ENCODE results near the gene CSN1S1. TPM values are rescaled to one million over a fixed set of nuclear protein-coding genes. Genes with fewer than 3 reads are reported as not detected.
"Not testable (repeated sequence)": the region's sequence is repeated elsewhere in the genome, so short reads cannot be mapped to it uniquely, and the experiment has no call there.

The CSN1S1 gene, protein sequence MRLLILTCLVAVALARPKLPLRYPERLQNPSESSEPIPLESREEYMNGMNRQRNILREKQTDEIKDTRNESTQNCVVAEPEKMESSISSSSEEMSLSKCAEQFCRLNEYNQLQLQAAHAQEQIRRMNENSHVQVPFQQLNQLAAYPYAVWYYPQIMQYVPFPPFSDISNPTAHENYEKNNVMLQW
- not detected in 2 replicates for total RNA-seq

DNA sequence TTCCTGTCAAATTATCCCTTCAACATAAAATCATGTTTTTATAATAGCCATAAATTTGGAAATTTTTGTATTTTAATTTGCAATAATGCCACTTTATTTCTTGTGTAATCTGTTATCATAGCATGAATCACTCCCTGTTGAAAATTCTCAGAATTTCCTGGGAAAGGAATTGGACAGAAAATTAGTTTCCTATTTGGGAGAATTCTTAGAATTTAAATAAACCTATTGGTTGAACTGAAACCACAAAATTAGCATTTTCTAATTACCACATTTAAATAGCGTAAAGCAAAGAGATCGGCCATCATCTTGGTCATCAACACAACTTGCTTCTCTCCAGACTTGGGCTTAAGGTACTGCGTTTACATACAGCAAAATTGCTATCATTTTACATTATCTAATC is at the start of gene CSN1S1:
Gene CSN1S1, plus strand, starts transcription at position 301 of the 400 bp plus-strand sequence. CDS start 1,488 bp downstream, outside the sequence.
- no peak within 1 kb of the TSS for H3K27ac Mint-ChIP-seq
- no peak for DNase-seq (ENCODE audit: low spot score)
- no peaks in the 10 kb centered on the region for H3K4me1 Mint-ChIP-seq (ENCODE audit: low read depth)
- peaks cover 3% of the 10 kb centered on the region for H3K27me3 Mint-ChIP-seq (ENCODE audit: low read depth)
- intact Hi-C loops (cut with micrococcal nuclease), result no loop called here
- H3K36me3 Mint-ChIP-seq (ENCODE audit: low read depth), result no peaks in the 10 kb centered on the region
- no peak within 1 kb of the TSS for H3K4me3 Mint-ChIP-seq (ENCODE audit: low read depth)
- no peaks in the 10 kb centered on the region for H3K9me3 Mint-ChIP-seq

DNA sequence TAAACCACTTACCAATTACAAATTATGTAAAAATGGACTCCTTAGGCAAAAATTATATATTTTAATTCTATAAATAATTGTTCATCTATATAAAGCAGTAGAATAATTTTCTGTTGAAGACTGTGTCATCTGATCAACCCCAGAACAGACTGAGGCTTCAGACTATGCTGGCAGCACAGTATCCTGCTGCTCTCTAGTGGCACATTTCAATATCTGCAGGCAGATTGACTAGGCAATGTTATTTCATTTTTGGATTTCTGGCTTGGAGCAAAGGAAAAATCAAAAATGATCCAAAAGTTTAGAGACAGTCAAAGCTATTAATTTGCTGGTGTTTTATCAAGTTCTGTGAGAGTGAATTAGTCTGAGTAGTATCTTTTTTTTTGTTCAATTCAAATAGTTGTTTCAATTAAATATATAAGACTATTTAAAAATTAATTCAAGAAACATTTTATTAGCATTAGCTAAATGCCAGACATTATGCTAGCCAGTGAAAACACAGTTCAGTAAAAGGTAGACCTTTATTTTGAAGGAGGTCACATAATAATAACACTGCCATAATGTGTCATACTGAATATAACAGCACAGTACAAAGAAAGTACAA is 49.6 kb upstream of the CSN1S1 start:
- Mint-ChIP-seq H3K4me3 (ENCODE audit: low read depth) (no peak overlapping the region), H3K4me1 (ENCODE audit: low read depth) (no peaks in the 10 kb centered on the region), H3K27me3 (ENCODE audit: low read depth) (no peaks in the 10 kb centered on the region), H3K36me3 (ENCODE audit: low read depth) (no peaks in the 10 kb centered on the region), H3K27ac (no peak overlapping the region), H3K9me3 (no peaks in the 10 kb centered on the region)
- intact Hi-C loops (cut with micrococcal nuclease), result loop anchor here (1.0 kb wide), 1 partner anchor 192 kb away; no protein-coding TSS in a partner anchor
- DNase-seq (ENCODE audit: low spot score), result no peak

DNA sequence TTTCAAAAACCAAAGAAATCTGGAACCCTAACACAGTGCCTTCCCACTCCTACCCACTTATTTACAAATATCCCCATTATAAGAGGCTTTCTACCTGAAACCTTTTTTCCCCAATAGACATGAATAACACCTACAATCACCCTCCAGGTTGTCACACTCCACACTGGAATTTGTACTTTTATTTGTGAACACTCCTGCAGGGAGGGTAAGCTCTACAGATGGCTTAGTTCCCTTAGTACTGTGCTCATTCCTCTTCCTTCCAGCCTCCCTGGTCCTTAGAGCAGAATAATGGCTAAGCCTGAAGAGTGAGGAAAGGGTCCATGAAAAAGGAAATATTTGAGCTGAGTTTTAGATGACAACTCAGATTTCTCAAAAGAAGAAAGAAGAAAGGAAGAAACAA is 48.7 kb upstream of the CSN1S1 start:
- intact Hi-C loops (cut with micrococcal nuclease), result no loop called here
- Mint-ChIP-seq H3K4me1 (ENCODE audit: low read depth) (no peaks in the 10 kb centered on the region), H3K27me3 (ENCODE audit: low read depth) (no peaks in the 10 kb centered on the region), H3K36me3 (ENCODE audit: low read depth) (no peaks in the 10 kb centered on the region), H3K27ac (no peak overlapping the region), H3K9me3 (no peaks in the 10 kb centered on the region), H3K4me3 (ENCODE audit: low read depth) (no peak overlapping the region)
- no peak for DNase-seq (ENCODE audit: low spot score)

DNA sequence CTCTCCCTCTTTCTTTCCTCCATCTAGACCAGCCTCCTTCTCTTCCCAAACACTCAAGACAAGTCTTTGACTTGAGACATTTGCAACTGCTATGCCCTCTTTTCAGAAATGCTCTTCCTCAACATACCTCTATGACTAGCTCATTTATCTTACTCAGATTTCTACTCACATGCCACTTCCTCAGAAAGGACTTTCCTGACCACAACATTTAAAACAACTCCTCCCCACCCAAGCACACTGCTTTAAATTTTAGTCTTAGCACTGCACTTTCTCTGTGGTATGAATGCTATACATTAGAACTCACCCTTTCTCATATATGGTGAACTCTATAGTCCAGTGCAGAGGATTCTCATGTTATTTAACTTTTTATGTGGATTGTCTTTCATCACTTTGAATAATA is 42.5 kb upstream of the CSN1S1 start:
- Mint-ChIP-seq H3K4me1 (ENCODE audit: low read depth) (peaks cover 4% of the 10 kb centered on the region), H3K27ac (no peak overlapping the region), H3K27me3 (ENCODE audit: low read depth) (no peaks in the 10 kb centered on the region), H3K4me3 (ENCODE audit: low read depth) (no peak overlapping the region), H3K36me3 (ENCODE audit: low read depth) (no peaks in the 10 kb centered on the region), H3K9me3 (no peaks in the 10 kb centered on the region)
- intact Hi-C loops (cut with micrococcal nuclease), result no loop called here
- DNase-seq (ENCODE audit: low spot score), result no peak

DNA sequence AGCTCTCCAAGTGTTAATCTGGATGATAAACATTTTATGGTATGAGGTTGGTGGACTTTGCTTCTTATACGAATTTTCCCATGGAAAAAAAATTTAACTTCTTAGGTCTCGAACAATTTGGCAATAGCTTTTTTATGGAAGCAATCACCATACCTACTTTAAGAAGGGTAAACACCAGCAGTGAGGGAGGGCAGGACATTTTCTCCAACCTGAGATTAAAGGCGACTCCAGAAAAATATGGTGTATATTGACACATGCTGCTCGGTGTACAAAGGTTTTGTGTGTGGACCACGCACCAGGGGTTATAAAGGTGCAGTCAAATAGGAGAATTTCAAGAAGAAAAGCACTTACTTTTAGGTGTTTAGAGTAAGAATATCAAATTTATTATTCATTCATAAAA is 36.7 kb upstream of the CSN1S1 start:
- intact Hi-C loops (cut with micrococcal nuclease), result no loop called here
- H3K36me3 Mint-ChIP-seq (ENCODE audit: low read depth), result no peaks in the 10 kb centered on the region
- H3K27ac Mint-ChIP-seq, result no peak overlapping the region
- H3K4me1 Mint-ChIP-seq (ENCODE audit: low read depth), result no peaks in the 10 kb centered on the region
- no peak for DNase-seq (ENCODE audit: low spot score)
- no peaks in the 10 kb centered on the region for H3K9me3 Mint-ChIP-seq
- H3K4me3 Mint-ChIP-seq (ENCODE audit: low read depth), result no peak overlapping the region
- H3K27me3 Mint-ChIP-seq (ENCODE audit: low read depth), result peaks cover 1% of the 10 kb centered on the region

DNA sequence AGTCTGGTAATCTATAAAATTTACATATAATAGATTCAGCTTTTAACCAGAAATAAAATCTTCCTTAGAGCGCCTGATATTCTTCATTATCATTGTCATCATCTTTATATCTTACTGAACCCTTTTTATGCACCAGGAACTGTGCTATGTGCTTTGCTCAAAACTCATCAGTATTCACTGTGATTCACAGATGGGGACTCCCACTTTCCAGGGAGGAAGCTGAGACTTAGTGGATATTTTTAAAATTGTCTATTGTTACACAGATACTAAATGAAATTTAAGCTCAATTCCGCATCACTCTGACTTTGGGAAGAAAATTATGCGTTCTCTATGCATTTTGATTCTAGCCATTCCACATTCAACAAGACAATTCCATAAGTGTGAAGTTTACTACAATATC is 36.1 kb upstream of the CSN1S1 start:
- H3K27ac Mint-ChIP-seq, result no peak overlapping the region
- H3K36me3 Mint-ChIP-seq (ENCODE audit: low read depth), result no peaks in the 10 kb centered on the region
- H3K27me3 Mint-ChIP-seq (ENCODE audit: low read depth), result peaks cover 1% of the 10 kb centered on the region
- no peak for DNase-seq (ENCODE audit: low spot score)
- no peaks in the 10 kb centered on the region for H3K4me1 Mint-ChIP-seq (ENCODE audit: low read depth)
- intact Hi-C loops (cut with micrococcal nuclease), result loop anchor here (5.0 kb wide), 1 partner anchor 288 kb away; no protein-coding TSS in a partner anchor
- no peak overlapping the region for H3K4me3 Mint-ChIP-seq (ENCODE audit: low read depth)
- H3K9me3 Mint-ChIP-seq, result no peaks in the 10 kb centered on the region

DNA sequence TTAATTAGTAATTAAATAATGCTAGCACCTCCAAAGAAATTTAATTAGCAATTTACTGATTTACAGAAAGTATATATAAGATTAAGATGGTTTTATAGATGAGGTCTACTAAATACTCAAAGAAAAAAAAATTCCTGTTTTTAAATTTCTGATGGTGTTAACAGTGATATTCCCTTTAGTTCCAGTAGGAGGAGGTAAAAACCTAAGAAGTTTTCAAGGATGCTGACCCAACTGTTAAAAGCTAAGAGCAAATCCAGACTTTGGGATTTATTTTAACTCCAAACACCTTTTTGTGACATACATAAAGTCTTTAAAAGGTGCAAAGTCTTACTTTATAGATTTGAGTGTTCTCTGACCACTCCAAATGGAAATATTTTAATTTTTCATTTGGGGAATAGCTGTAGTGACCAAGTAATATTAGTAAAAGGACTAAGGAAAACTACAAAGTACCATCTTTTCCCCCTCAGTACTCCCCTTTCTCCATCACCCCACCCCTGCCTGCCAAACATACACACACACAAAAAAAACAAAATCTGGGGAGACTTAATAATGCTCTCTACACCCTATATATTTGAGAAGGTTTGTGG is 34.2 kb upstream of the CSN1S1 start:
- H3K4me3 Mint-ChIP-seq (ENCODE audit: low read depth), result no peak overlapping the region
- no peaks in the 10 kb centered on the region for H3K9me3 Mint-ChIP-seq
- DNase-seq (ENCODE audit: low spot score), result no peak
- no peaks in the 10 kb centered on the region for H3K4me1 Mint-ChIP-seq (ENCODE audit: low read depth)
- no peak overlapping the region for H3K27ac Mint-ChIP-seq
- intact Hi-C loops (cut with micrococcal nuclease), result loop anchor here (5.0 kb wide), 1 partner anchor 286 kb away; no protein-coding TSS in a partner anchor
- peaks cover 1% of the 10 kb centered on the region for H3K27me3 Mint-ChIP-seq (ENCODE audit: low read depth)
- H3K36me3 Mint-ChIP-seq (ENCODE audit: low read depth), result no peaks in the 10 kb centered on the region

DNA sequence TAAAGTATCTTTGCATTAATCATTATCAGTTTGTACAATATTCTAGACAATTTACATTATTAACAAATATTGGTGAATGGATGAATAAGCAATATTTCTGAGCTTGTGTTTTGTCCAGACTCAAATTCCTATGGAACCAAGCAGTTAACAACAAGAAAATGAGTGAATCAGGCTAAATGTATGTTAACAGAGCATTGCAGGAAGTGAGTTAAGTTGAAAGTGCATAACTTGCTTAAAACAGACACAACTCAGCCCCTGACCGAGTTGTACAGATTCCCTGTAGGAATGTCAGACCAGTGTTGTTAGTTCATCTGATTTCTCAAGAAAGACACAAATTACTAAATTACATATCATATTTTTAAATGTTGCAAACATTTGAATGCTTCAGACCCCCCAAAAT is 23.7 kb upstream of the CSN1S1 start:
- DNase-seq (ENCODE audit: low spot score), result no peak
- H3K9me3 Mint-ChIP-seq, result no peaks in the 10 kb centered on the region
- intact Hi-C loops (cut with micrococcal nuclease), result no loop called here
- no peaks in the 10 kb centered on the region for H3K36me3 Mint-ChIP-seq (ENCODE audit: low read depth)
- no peak overlapping the region for H3K4me3 Mint-ChIP-seq (ENCODE audit: low read depth)
- H3K4me1 Mint-ChIP-seq (ENCODE audit: low read depth), result peaks cover 5% of the 10 kb centered on the region
- no peak overlapping the region for H3K27ac Mint-ChIP-seq
- H3K27me3 Mint-ChIP-seq (ENCODE audit: low read depth), result peaks cover 3% of the 10 kb centered on the region

DNA sequence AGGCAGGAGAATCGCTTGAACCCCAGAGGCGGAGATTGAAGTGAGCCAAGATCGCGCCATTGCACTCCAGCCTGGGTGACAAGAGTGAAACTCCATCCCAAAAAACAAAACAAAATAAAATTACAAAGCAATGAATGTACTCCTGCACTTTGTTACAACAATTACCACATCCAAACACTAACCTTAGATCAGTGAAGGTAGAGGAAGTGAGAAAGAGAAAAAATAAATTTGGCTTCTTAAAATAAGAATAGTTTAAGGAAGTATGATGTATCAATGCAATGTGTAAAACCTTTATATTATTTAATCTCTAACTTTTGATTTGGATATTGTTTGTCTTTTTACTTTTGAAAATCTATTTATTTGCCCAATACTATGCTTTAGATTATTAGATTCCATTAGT is 21.7 kb upstream of the CSN1S1 start:
- Mint-ChIP-seq H3K9me3 (no peaks in the 10 kb centered on the region), H3K4me1 (ENCODE audit: low read depth) (peaks cover 5% of the 10 kb centered on the region), H3K36me3 (ENCODE audit: low read depth) (no peaks in the 10 kb centered on the region), H3K27ac (no peak overlapping the region), H3K4me3 (ENCODE audit: low read depth) (no peak overlapping the region), H3K27me3 (ENCODE audit: low read depth) (peaks cover 3% of the 10 kb centered on the region)
- no peak for DNase-seq (ENCODE audit: low spot score)
- intact Hi-C loops (cut with micrococcal nuclease), result no loop called here

DNA sequence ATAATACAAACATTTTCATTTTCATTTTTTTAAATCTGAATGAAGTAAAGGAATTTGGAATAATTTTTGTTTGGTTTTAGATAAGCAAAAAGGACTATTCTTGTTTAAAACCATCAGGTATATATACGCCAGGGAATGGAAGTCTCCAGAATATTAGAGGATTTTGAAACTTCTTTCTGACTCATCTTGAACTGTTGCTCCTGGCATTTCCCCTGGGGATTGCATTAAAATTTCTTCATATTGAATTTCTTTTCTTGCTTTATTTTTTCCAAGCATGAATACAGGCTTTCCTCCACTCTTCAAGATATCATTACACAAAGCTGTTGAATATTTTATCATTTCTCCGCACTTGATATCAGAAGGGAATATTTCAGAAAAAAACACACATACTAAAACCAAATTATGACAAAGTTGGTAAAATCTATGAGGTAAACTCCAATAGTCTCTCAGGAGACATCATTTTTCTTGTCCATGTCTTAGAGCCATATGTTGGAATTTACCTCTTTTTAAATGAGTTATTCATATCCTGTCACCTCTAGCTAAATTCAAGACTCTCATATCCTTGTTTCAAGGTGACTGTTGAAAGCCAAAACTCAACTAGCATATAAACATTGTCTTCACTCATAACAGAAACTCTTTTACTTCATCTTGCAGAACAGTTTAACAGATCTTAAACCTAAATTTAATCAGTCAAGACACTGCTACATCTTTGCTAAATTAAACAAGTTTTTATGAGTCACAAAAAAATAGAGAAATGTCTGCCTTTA is 20.7 kb upstream of the CSN1S1 start:
- no peak for DNase-seq (ENCODE audit: low spot score)
- H3K4me1 Mint-ChIP-seq (ENCODE audit: low read depth), result peaks cover 5% of the 10 kb centered on the region
- peaks cover 3% of the 10 kb centered on the region for H3K27me3 Mint-ChIP-seq (ENCODE audit: low read depth)
- no peaks in the 10 kb centered on the region for H3K9me3 Mint-ChIP-seq
- no peak overlapping the region for H3K27ac Mint-ChIP-seq
- no peak overlapping the region for H3K4me3 Mint-ChIP-seq (ENCODE audit: low read depth)
- intact Hi-C loops (cut with micrococcal nuclease), result no loop called here
- no peaks in the 10 kb centered on the region for H3K36me3 Mint-ChIP-seq (ENCODE audit: low read depth)

DNA sequence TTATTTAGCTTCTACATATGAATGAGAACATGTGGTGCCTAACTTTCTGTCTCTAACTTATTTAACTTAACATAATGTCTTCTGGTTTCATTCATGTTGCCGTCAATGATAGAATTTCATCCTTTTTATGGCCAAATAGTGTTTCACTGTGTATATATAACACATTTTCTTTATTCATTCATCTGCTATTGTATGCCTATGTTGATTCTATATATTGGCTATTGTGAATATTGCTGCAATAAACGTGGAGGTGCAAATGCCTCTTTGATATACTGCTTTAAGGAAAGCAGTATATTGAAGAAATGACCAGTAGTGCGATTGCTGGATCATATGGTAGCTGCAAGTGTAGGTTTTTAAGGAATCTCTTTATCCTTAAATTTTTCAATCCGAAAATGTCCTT is 10.0 kb upstream of the CSN1S1 start:
- intact Hi-C loops (cut with micrococcal nuclease), result no loop called here
- Mint-ChIP-seq H3K9me3 (no peaks in the 10 kb centered on the region), H3K36me3 (ENCODE audit: low read depth) (no peaks in the 10 kb centered on the region), H3K4me1 (ENCODE audit: low read depth) (no peaks in the 10 kb centered on the region), H3K27me3 (ENCODE audit: low read depth) (peaks cover 2% of the 10 kb centered on the region), H3K27ac (no peak overlapping the region), H3K4me3 (ENCODE audit: low read depth) (no peak overlapping the region)
- no peak for DNase-seq (ENCODE audit: low spot score)

DNA sequence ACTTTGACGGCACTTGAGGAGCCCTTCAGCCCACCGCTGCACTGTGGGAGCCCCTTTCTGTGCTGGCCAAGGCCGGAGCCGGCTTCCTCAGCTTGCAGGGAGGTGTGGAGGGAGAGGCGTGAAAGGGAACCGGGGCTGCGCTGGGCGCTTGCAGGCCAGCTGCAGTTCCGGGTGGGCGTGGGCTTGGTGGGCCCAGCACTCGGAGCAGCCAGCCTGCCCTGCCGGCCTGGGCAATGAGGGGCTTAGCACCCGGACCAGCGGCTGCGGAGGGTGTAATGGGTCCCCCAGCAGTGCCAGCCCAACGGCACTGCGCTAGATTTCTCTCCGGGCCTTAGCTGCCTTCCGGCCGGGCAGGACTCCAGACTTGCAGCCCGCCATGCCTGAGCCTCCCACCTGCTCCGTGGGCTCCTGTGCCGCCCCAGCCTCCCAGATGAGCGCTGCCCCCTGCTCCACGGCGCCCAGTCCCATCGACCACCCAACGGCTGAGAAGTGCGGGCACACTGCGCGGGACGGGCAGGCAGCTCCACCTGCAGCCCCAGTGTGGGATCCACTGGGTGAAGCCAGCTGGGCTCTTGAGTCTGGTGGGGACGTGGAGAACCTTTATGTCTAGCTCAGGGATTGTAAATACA is 7.0 kb upstream of the CSN1S1 start:
- H3K4me3 Mint-ChIP-seq (ENCODE audit: low read depth); intact Hi-C loops (cut with micrococcal nuclease); H3K36me3 Mint-ChIP-seq (ENCODE audit: low read depth); H3K4me1 Mint-ChIP-seq (ENCODE audit: low read depth); DNase-seq (ENCODE audit: low spot score); H3K27ac Mint-ChIP-seq; H3K9me3 Mint-ChIP-seq; H3K27me3 Mint-ChIP-seq (ENCODE audit: low read depth): not testable (repeated sequence)

All from activated T-helper 2 cell treated with anti-CD3 and anti-CD28 coated beads, Interferon-gamma antibody, Interleukin-2, Interleukin-4, amounts not matched to agents 10 μg/mL and 5 μg/mL and 100 μg/mL, durations not matched to agents 14 hours and 24 hours and 36 hours (primary cell).